SK-N-MC (cell line): ENCODE measurements around the gene TMEM117.

ENCODE experiments used
- EZH2 ChIP-seq: fragments of 200-600 bp; sonication (generic); IDR thresholded peaks from one replicate; pipeline ENCODE4 v1.6.1; 2017; ENCODE audit warnings: antibody characterized with exemption
- FOXP2 ChIP-seq: optimal IDR thresholded peaks from 2 replicates; pipeline ENCODE3; 2011; ENCODE audit warnings: mild to moderate bottlenecking, moderate library complexity; ENCODE audit not compliant: insufficient read depth; ENCODE audit errors: extremely low read length, control extremely low read depth
- POLR2AphosphoS5 ChIP-seq: IDR thresholded peaks from 2 replicates; pipeline ENCODE4 v1.6.1; 2012; ENCODE audit warnings: mild to moderate bottlenecking, low read depth, low read length, borderline replicate concordance

GRCh38 chr12:43832463-43833168, 3.3 kb upstream of the TMEM117 start:
- TF ChIP-seq EZH2 (no peak), FOXP2 (no peak), POLR2AphosphoS5 (no peak)
